UCSD-AML1 (cell line): ENCODE data around the gene RUNX2.

Experiments used
- DNase-seq: peaks from one replicate; lab custom pipeline; 2025; ENCODE audit not compliant: unreplicated experiment; lab: John Stamatoyannopoulos, UW

RUNX2 gene

GRCh38 chr6:45351076-45351475 lies 22.9 kb downstream of the RUNX2 start:
- DNase-seq = no peak

- no peak for DNase-seq
Measured at GRCh38 chr6:45351667-45352066, 23.5 kb downstream of the RUNX2 start.

- no peak for DNase-seq
Measured at GRCh38 chr6:45353654-45354053, 25.5 kb downstream of the RUNX2 start.

- DNase-seq = no peak
Measured at GRCh38 chr6:45364466-45364865, 36.3 kb downstream of the RUNX2 start.

- DNase-seq = no peak
Measured at GRCh38 chr6:45365036-45365435, 36.9 kb downstream of the RUNX2 start.

- no peak for DNase-seq
Measured at GRCh38 chr6:45366534-45366933, 38.4 kb downstream of the RUNX2 start.

- DNase-seq = no peak
Measured at GRCh38 chr6:45367999-45368398, 39.9 kb downstream of the RUNX2 start.

- DNase-seq = no peak
Measured at GRCh38 chr6:45369870-45370269, 41.7 kb downstream of the RUNX2 start.

- DNase-seq = no peak
Measured at GRCh38 chr6:45371924-45372573, 43.9 kb downstream of the RUNX2 start.

GRCh38 chr6:45375449-45375848 lies 47.3 kb downstream of the RUNX2 start:
- no peak for DNase-seq

GRCh38 chr6:45376310-45377042 lies 48.3 kb downstream of the RUNX2 start:
- DNase-seq = no peak

GRCh38 chr6:45377043-45377553 lies 49.0 kb downstream of the RUNX2 start:
- DNase-seq = no peak

- DNase-seq = peak; percentile 97
Measured at GRCh38 chr6:45377554-45378333, 49.6 kb downstream of the RUNX2 start, which contains the start of gene SUPT3H. SUPT3H (minus strand) TSS chr6:45377934.

GRCh38 chr6:45378334-45378926 lies 50.3 kb downstream of the RUNX2 start:
- DNase-seq = no peak

- DNase-seq = no peak
Measured at GRCh38 chr6:45382391-45382790, 54.3 kb downstream of the RUNX2 start.

GRCh38 chr6:45386501-45386900 lies 58.4 kb downstream of the RUNX2 start:
- no peak for DNase-seq

- DNase-seq = no peak
Measured at GRCh38 chr6:45387236-45387635, 59.1 kb downstream of the RUNX2 start.

GRCh38 chr6:45388328-45388727 lies 60.2 kb downstream of the RUNX2 start:
- no peak for DNase-seq

- DNase-seq = no peak
Measured at GRCh38 chr6:45394586-45395095, 66.5 kb downstream of the RUNX2 start.

GRCh38 chr6:45398075-45398813 lies 70.1 kb downstream of the RUNX2 start:
- no peak for DNase-seq
